ENCODE data around the gene CPEB4.

Gene CPEB4

DNA sequence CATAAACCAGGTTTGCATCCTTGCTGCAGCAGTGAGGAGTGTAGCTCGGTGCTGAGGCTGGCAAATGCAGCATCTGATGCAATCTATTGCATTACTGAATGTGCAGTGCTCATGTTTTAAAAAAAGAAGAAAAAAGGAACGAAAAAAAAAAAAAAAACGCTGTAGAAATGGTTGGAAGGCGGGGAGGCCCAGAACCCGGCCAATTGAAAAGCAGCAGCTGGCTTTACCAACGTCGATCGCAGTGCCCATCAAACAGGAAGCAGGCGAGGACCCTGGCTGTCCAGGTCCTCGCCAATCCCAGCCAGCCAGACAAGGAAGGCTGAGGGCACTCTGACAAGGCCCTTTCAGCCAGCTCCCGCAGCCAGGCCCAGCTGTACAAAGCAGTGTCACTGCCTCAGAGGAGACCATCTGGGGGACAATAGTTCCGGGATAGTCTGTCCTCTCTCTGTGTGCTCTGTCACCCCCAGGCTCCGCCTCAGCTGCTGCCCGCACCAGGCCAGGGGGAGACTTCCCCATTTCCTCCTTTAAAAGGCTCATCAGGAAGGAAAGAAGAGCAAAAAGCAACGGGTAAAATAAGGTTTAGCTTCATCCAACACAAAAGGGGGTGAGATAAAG lies 21.8 kb upstream of the CPEB4 start:
- 92% methylated on average over 13 of the region's 15 CpGs for WGBS
- Histone ChIP-seq H3K4me1 (ENCODE audit: control insufficient read depth, insufficient read depth, low read depth, low read length) (peaks cover 3% of the 10 kb centered on the region), H3K4me2 (ENCODE audit: low read length, poor library complexity, severe bottlenecking) (no peak overlapping the region)

DNA sequence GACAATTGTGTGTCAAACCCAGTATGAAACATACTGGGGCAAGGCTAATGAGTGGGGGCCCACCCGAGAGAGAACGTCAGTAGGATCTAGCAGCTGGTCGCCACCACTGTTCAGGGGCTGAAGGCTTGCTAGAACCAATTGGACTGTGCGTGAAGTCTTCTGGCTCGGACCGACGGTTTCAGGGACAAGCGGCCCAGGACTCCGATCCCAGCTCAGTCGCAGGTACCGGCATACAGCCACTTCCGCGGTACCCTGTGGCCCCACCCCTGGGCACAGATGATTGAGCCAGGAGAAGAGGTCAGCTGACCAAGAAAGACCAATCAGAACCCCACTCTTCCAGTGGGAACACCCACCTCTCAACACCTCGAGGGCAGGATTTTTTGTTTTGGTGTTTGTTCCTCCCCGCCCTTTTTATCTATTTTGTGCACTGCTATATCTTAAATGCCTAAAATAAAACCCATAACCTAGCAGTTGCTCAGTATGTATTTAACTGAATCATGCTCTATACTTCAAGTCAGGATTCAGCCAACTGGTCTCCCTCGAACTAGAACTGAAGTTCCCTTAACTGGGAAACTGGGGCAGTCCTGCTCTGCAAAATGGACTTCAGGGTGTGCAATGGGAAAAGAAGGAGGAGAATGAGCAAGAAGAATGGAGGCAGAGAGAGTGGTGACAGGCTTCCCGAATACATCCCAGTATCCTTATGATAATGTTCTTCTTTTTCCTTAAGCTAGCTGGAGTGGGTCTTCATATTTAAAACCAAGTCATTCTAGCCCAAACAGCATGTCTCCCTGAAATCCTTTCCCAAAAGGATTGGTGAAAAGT lies 21.1 kb upstream of the CPEB4 start:
- Histone ChIP-seq H3K4ac (ENCODE audit: low read depth in 1 of 2, low read length in 2 of 2) (no peak overlapping the region), H3K18ac (ENCODE audit: low read depth in 1 of 2, low read length in 2 of 2) (no peak overlapping the region), H3K36me3 (ENCODE audit: control insufficient read depth in 1 of 2, insufficient read depth in 2 of 2, low read depth in 1 of 2, low read length in 2 of 2) (no peaks in the 10 kb centered on the region), H3K27ac (ENCODE audit: low read length, poor library complexity, severe bottlenecking) (no peak overlapping the region), H4K8ac (ENCODE audit: low read length) (no peak overlapping the region), H3K14ac (ENCODE audit: low read length in 2 of 2) (no peak overlapping the region), H2BK15ac (ENCODE audit: low read depth, poor library complexity, severe bottlenecking) (no peak overlapping the region), H3K79me1 (replicated peaks; ENCODE audit: low read length, poor library complexity, severe bottlenecking) (no peaks in the 10 kb centered on the region), H2AK5ac (ENCODE audit: low read length, severe bottlenecking) (no peak overlapping the region), H3K27me3 (ENCODE audit: control insufficient read depth in 1 of 2, insufficient read depth in 1 of 2, low read length in 2 of 2) (no peaks in the 10 kb centered on the region), H3K4me1 (ENCODE audit: control insufficient read depth, insufficient read depth, low read depth, low read length) (peaks cover 3% of the 10 kb centered on the region), H4K91ac (ENCODE audit: low read length) (no peak overlapping the region), H3K9me3 (ENCODE audit: control insufficient read depth, low read length) (no peaks in the 10 kb centered on the region), H2AFZ (ENCODE audit: low read depth, low read length) (no peak overlapping the region), H3K4me3 (ENCODE audit: insufficient read depth in 1 of 2, low read depth in 1 of 2, low read length in 2 of 2) (no peak overlapping the region), H3K4me2 (ENCODE audit: low read length, poor library complexity, severe bottlenecking) (no peak overlapping the region), H2BK5ac (ENCODE audit: low read depth, low read length, poor library complexity, severe bottlenecking) (no peak overlapping the region), H2BK120ac (ENCODE audit: low read depth, low read length) (no peak overlapping the region), H3K9ac (ENCODE audit: low read length) (no peak overlapping the region), H2BK12ac (ENCODE audit: low read length in 2 of 2) (no peak overlapping the region), H3K23ac (ENCODE audit: low read length in 2 of 2) (no peak overlapping the region)
- WGBS = 98% methylated on average over 16 of the region's 17 CpGs
- DNase-seq = no peak

More for the DNA sequence above, 21.8 kb upstream of the CPEB4 start:
- Histone ChIP-seq H3K18ac (ENCODE audit: low read depth in 1 of 2, low read length in 2 of 2) (no peak overlapping the region), H3K36me3 (ENCODE audit: control insufficient read depth in 1 of 2, insufficient read depth in 2 of 2, low read depth in 1 of 2, low read length in 2 of 2) (no peaks in the 10 kb centered on the region), H3K4ac (ENCODE audit: low read depth in 1 of 2, low read length in 2 of 2) (no peak overlapping the region), H4K8ac (ENCODE audit: low read length) (no peak overlapping the region), H2BK5ac (ENCODE audit: low read depth, low read length, poor library complexity, severe bottlenecking) (no peak overlapping the region), H3K27me3 (ENCODE audit: control insufficient read depth in 1 of 2, insufficient read depth in 1 of 2, low read length in 2 of 2) (no peaks in the 10 kb centered on the region), H3K4me3 (ENCODE audit: insufficient read depth in 1 of 2, low read depth in 1 of 2, low read length in 2 of 2) (no peak overlapping the region), H3K79me1 (replicated peaks; ENCODE audit: low read length, poor library complexity, severe bottlenecking) (no peaks in the 10 kb centered on the region), H3K23ac (ENCODE audit: low read length in 2 of 2) (no peak overlapping the region), H3K9ac (ENCODE audit: low read length) (no peak overlapping the region), H3K14ac (ENCODE audit: low read length in 2 of 2) (no peak overlapping the region), H2BK15ac (ENCODE audit: low read depth, poor library complexity, severe bottlenecking) (no peak overlapping the region), H4K91ac (ENCODE audit: low read length) (no peak overlapping the region), H2AFZ (ENCODE audit: low read depth, low read length) (no peak overlapping the region), H2BK120ac (ENCODE audit: low read depth, low read length) (no peak overlapping the region), H3K27ac (ENCODE audit: low read length, poor library complexity, severe bottlenecking) (no peak overlapping the region), H2AK5ac (ENCODE audit: low read length, severe bottlenecking) (no peak overlapping the region), H3K9me3 (ENCODE audit: control insufficient read depth, low read length) (no peaks in the 10 kb centered on the region), H2BK12ac (ENCODE audit: low read length in 2 of 2) (no peak overlapping the region)
- no peak for DNase-seq

DNA sequence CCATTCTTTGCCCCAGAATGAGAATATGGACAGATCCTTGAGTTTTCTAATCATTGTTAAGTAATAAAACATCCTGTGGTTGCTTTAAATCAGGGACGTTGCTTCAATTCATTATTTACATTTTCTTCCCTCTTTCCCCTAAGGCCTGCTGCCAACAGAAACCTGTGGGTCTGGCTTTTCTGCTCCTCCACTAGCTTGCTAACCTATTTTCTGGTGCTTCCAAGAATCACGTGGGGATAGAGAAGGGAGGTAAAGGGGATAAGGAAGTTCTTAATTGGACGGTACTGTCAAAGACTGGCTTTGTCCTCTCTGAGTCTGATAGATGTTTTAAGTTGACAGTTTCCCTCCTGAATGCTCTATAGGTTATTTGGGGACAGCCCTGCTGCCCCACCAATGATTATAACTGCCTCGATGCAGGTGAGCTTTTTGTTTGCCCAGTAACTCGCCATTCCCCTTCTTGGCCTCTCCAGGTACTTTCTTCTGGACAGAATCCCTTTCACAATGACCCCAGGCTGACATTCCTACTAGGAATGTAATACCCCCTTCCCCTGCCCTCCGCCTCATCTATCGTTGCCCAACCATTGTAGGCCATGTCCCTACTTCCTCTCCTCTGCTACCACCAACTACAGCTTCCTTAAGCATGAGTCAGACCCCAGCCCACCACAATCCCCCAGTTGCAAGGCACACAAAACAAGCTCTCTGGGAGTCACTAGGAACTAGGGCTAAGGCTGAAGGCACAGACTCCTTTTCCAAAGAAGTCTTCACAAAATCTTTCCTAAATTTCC lies 19.9 kb upstream of the CPEB4 start:
- peak; percentile 55 for DNase-seq
- no peaks in the 10 kb centered on the region for H3K9me3 ChIP-seq (ENCODE audit: control insufficient read depth, low read length)
- no peak overlapping the region for H4K91ac ChIP-seq (ENCODE audit: low read length)
- no peak overlapping the region for H2BK12ac ChIP-seq (ENCODE audit: low read length in 2 of 2)
- H3K27ac ChIP-seq (ENCODE audit: low read length, poor library complexity, severe bottlenecking) = no peak overlapping the region
- no peaks in the 10 kb centered on the region for H3K27me3 ChIP-seq (ENCODE audit: control insufficient read depth in 1 of 2, insufficient read depth in 1 of 2, low read length in 2 of 2)
- H3K36me3 ChIP-seq (ENCODE audit: control insufficient read depth in 1 of 2, insufficient read depth in 2 of 2, low read depth in 1 of 2, low read length in 2 of 2) = no peaks in the 10 kb centered on the region
- WGBS = 60% methylated on average over 6 of the region's 7 CpGs
- H3K79me1 ChIP-seq (replicated peaks; ENCODE audit: low read length, poor library complexity, severe bottlenecking) = no peaks in the 10 kb centered on the region
- no peak overlapping the region for H2BK5ac ChIP-seq (ENCODE audit: low read depth, low read length, poor library complexity, severe bottlenecking)
- no peak overlapping the region for H2BK120ac ChIP-seq (ENCODE audit: low read depth, low read length)
- H3K9ac ChIP-seq (ENCODE audit: low read length) = no peak overlapping the region
- H2AK5ac ChIP-seq (ENCODE audit: low read length, severe bottlenecking) = no peak overlapping the region
- no peak overlapping the region for H3K23ac ChIP-seq (ENCODE audit: low read length in 2 of 2)
- H3K14ac ChIP-seq (ENCODE audit: low read length in 2 of 2) = no peak overlapping the region
- H3K4ac ChIP-seq (ENCODE audit: low read depth in 1 of 2, low read length in 2 of 2) = no peak overlapping the region
- H2BK15ac ChIP-seq (ENCODE audit: low read depth, poor library complexity, severe bottlenecking) = peak overlapping the region; percentile 18
- peak overlapping the region in 1 of 2 experiments; percentile 4 for H3K18ac ChIP-seq (ENCODE audit: low read depth in 1 of 2, low read length in 2 of 2)
- no peak overlapping the region for H2AFZ ChIP-seq (ENCODE audit: low read depth, low read length)
- H3K4me2 ChIP-seq (ENCODE audit: low read length, poor library complexity, severe bottlenecking) = no peak overlapping the region
- peak overlapping the region; percentile 36 for H4K8ac ChIP-seq (ENCODE audit: low read length)
- H3K4me1 ChIP-seq (ENCODE audit: control insufficient read depth, insufficient read depth, low read depth, low read length) = peaks cover 7% of the 10 kb centered on the region
- H3K4me3 ChIP-seq (ENCODE audit: insufficient read depth in 1 of 2, low read depth in 1 of 2, low read length in 2 of 2) = no peak overlapping the region

DNA sequence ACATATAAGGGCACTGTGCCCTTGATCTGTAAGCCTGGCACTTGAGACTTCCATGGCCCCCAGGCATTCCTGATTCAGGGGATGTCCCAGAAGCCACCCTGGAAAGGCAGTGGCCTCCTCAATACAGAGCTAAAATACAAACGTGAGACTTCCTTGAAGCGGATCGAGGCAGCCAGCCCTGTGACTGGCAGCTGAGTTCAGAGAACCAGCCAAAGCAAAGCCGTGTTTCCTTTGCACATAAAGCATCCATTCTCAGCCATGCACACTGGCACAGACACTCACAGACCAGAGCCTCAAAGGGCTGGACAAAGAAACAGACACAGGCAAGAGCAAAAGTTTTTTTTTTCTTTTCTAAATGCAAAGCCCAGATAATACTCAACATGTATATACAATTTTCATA lies 18.8 kb upstream of the CPEB4 start:
- Histone ChIP-seq H2AFZ (ENCODE audit: low read depth, low read length) (no peak overlapping the region), H2BK12ac (ENCODE audit: low read length in 2 of 2) (no peak overlapping the region), H3K27me3 (ENCODE audit: control insufficient read depth in 1 of 2, insufficient read depth in 1 of 2, low read length in 2 of 2) (no peaks in the 10 kb centered on the region), H2BK15ac (ENCODE audit: low read depth, poor library complexity, severe bottlenecking) (no peak overlapping the region), H3K9ac (ENCODE audit: low read length) (no peak overlapping the region), H2BK5ac (ENCODE audit: low read depth, low read length, poor library complexity, severe bottlenecking) (no peak overlapping the region), H3K4me2 (ENCODE audit: low read length, poor library complexity, severe bottlenecking) (no peak overlapping the region), H3K4me3 (ENCODE audit: insufficient read depth in 1 of 2, low read depth in 1 of 2, low read length in 2 of 2) (no peak overlapping the region), H4K91ac (ENCODE audit: low read length) (no peak overlapping the region), H3K4me1 (ENCODE audit: control insufficient read depth, insufficient read depth, low read depth, low read length) (peaks cover 7% of the 10 kb centered on the region), H3K14ac (ENCODE audit: low read length in 2 of 2) (peak overlapping the region in 1 of 2 experiments; percentile 2), H3K4ac (ENCODE audit: low read depth in 1 of 2, low read length in 2 of 2) (no peak overlapping the region), H3K79me1 (replicated peaks; ENCODE audit: low read length, poor library complexity, severe bottlenecking) (no peaks in the 10 kb centered on the region), H3K27ac (ENCODE audit: low read length, poor library complexity, severe bottlenecking) (no peak overlapping the region), H4K8ac (ENCODE audit: low read length) (no peak overlapping the region), H3K18ac (ENCODE audit: low read depth in 1 of 2, low read length in 2 of 2) (no peak overlapping the region), H2AK5ac (ENCODE audit: low read length, severe bottlenecking) (no peak overlapping the region), H3K36me3 (ENCODE audit: control insufficient read depth in 1 of 2, insufficient read depth in 2 of 2, low read depth in 1 of 2, low read length in 2 of 2) (no peaks in the 10 kb centered on the region), H3K23ac (ENCODE audit: low read length in 2 of 2) (no peak overlapping the region), H2BK120ac (ENCODE audit: low read depth, low read length) (no peak overlapping the region), H3K9me3 (ENCODE audit: control insufficient read depth, low read length) (no peaks in the 10 kb centered on the region)
- DNase-seq = no peak
- 79% methylated on average over 4 of the region's 4 CpGs for WGBS
